ENCODE results near the gene FSTL3. TPM values are rescaled to one million over a fixed set of nuclear protein-coding genes. Genes with fewer than 3 reads are reported as not detected.

The FSTL3 gene
- total RNA-seq, 1 experiment from 2014 or later, result 7.8 TPM

DNA sequence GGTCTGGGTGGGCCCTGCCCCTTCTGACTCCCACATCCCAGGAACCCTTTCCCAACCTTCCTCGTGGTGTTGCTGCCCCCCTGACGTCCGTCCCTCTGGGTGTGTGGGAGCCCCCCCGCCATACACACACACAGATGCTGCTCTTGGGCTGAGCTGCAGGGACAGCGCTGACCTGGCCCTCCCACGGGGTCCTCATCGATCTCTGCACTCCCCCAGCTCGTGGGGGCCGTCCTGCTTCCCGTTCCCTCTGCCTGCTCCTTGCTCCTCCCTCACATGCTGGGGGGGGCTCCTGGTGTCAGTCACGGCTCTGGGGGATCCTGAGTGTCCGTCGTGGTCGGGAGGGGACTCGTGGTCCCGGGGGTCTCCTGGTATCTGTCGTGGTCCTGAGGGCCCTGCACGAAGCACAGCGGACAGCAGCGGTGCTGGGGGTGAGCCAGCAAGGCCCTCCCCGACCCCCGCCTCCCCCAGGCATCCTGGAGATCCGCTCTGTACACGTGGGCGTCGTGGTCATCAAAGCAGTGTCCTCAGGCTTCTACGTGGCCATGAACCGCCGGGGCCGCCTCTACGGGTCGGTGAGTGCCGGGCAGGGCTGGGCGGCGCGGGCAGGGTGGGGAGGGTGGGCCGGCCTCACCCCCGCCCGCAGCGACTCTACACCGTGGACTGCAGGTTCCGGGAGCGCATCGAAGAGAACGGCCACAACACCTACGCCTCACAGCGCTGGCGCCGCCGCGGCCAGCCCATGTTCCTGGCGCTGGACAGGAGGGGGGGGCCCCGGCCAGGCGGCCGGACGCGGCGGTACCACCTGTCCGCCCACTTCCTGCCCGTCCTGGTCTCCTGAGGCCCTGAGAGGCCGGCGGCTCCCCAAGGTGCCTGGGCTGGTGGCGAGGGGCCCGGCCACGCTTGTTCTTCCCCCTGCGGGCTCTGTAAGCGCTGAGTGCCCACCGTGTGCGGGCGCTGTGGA, 33.1 kb upstream of the FSTL3 start:
- no peak for DNase-seq (ENCODE audit: low read depth, low spot score)
- in situ Hi-C loops (cut with HindIII; ENCODE audit: low pct_unique_long_range_greater_than_20kb, low sequenced_read_pairs), result no loop called here

DNA sequence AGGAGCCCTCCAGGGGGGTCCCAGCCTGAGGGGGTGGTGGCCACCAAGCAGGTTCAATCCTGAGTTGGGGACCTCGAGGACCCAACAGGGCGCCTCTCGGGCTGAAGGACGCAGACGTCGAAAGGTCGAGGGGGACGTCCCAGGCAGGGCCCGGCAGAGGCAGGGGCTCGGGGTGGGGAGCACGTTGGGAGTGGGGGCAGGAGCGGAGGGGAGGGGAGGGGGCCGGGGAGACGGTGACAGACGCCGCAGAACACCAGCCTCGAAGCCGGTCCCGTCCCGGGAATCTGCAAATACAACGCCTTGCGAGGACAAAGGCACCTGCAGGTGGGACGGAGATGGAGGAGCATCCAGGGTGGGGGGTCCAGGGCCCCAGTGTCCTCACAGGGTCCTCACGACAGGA, 32.5 kb upstream of the FSTL3 start:
- in situ Hi-C loops (cut with HindIII; ENCODE audit: low pct_unique_long_range_greater_than_20kb, low sequenced_read_pairs), result no loop called here

GRCh38 chr19:644363-644762, 31.8 kb upstream of the FSTL3 start:
- DNase-seq (ENCODE audit: low read depth, low spot score), result no peak
- in situ Hi-C loops (cut with HindIII; ENCODE audit: low pct_unique_long_range_greater_than_20kb, low sequenced_read_pairs), result no loop called here

More for the DNA sequence above, 32.5 kb upstream of the FSTL3 start:
- no peak for DNase-seq (ENCODE audit: low read depth, low spot score)

DNA sequence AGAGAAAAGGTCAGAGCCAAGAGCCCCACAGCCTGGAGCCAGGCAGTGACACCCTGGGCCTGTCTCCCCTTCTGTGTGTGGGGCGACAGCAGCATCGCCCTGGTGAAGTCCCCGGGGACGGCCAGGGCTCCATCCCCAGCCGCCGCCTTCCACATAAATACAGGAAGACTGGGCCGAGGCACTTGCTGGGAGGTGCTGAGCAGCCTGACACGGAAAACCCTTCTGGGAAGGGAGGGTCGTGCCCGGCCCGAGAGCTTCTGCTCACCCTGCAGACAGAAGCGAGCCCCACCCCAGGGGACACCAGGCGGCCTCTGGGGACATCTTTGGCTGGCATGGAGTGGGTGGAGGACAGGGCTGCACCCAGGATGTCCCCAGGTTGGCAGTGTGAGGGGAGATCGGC, 31.4 kb upstream of the FSTL3 start:
- in situ Hi-C loops (cut with HindIII; ENCODE audit: low pct_unique_long_range_greater_than_20kb, low sequenced_read_pairs), result no loop called here
- no peak for DNase-seq (ENCODE audit: low read depth, low spot score)

GRCh38 chr19:645912-646778, 30.0 kb upstream of the FSTL3 start:
- no peak for DNase-seq (ENCODE audit: low read depth, low spot score)
- in situ Hi-C loops (cut with HindIII; ENCODE audit: low pct_unique_long_range_greater_than_20kb, low sequenced_read_pairs), result no loop called here

DNA sequence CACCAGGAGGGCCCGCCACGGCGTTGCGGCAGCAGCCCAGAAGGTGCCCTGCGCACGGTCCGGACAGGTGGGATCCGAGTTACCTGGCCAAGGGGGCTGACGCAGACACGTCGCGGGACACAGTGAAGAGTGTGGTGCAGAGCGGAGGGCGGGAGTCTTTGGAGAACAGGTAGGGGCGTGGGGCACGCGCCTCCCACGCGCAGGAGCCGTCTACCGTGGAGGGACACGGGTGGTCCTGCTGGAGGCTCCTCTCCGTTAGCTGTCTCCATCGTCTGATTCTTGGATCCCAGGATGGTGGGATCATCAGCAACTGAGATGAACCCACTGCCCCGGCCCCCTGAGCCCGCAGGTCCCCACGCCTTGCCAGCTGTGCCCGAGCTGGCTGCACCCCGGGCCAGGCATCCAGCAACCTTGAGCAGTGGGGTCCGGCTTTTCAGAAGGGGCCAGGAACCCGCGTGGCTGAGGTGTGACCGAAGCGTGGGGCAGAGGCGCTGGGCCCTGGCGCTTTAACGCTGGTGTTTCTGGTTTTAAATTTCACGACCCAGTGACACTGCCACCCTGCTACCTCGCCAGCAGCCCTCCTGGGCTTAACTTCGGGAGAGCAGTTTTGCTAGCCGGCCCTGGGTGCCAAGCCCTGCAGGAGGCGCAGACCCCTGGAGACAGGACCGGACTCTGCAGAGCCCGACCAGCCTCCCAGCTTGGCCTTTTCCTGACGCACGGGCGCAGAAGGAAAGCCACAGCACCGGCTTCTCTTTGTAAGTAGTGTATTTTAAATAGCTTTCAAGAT, 29.2 kb upstream of the FSTL3 start:
- DNase-seq (ENCODE audit: low read depth, low spot score), result no peak
- in situ Hi-C loops (cut with HindIII; ENCODE audit: low pct_unique_long_range_greater_than_20kb, low sequenced_read_pairs), result no loop called here

- in situ Hi-C loops (cut with HindIII; ENCODE audit: low pct_unique_long_range_greater_than_20kb, low sequenced_read_pairs), result no loop called here
- no peak for DNase-seq (ENCODE audit: low read depth, low spot score)
Observed at GRCh38 chr19:647566-648284, 28.5 kb upstream of the FSTL3 start.

- in situ Hi-C loops (cut with HindIII; ENCODE audit: low pct_unique_long_range_greater_than_20kb, low sequenced_read_pairs), result no loop called here
- DNase-seq (ENCODE audit: low read depth, low spot score), result no peak
Observed at GRCh38 chr19:648305-648704, 27.9 kb upstream of the FSTL3 start.

DNA sequence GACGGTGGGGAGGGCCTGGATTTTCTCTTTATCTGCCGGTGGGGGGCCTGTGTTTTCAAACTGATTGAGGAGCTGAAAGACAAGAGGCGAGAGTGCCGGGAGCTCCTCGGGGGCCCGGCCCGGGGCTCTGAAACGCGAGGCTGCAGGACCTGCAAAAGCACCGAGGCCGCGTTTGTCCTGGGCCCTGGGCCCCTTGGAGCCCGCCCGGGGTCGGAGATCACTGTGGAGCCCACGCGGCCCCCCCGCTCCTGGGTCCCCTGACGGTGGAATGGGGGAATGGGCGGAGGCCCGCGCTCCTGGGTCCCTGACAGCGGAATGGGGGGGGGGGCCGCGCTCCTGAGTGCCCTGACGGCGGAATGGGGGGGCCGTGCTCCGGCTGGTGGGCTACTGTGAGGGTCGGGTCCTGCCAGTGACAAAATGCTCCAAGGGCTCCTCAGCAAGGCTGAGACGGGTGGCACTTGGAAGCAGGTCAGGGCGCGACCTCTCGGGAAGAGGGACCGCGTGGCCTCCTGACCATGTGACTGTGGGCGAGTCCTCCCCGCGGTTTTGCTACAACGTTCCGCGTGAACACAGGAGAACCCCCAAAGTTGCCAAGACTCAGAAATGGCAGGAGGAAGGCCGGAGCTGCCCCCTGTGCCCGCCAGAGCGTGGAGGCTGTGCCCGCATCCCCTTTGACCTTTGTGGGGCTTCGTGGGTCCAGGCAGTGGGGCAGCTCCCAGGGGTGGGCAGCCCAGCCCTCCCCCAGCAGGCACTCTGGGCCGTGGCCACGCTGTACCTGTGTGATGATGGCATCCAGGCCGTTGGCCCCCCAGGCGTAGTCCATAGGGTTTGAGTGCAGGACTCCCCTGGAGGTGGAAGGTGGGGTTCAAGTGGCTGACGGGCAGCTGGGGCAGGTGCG, 27.0 kb upstream of the FSTL3 start:
- in situ Hi-C loops (cut with HindIII; ENCODE audit: low pct_unique_long_range_greater_than_20kb, low sequenced_read_pairs), result no loop called here
- DNase-seq (ENCODE audit: low read depth, low spot score), result no peak

DNA sequence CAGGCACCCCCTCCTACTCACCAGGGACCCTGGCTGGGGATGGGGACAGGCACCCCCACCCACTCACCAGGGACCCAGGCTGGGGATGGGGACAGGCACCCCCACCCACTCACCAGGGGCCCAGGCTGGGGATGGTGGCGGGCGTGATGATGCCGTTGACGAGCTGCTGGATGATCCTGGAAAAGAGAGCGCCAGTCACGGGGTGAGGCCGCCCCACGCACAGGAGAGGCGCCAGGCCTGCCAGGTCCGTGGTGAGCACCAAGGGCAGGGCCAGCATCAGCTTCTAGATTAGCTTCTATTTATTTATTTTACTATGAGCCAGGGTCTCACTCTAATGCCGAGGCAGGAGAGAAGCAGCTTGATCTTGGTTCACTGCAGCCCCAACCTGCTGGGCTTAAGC, 26.1 kb upstream of the FSTL3 start:
- no peak for DNase-seq (ENCODE audit: low read depth, low spot score)

DNA sequence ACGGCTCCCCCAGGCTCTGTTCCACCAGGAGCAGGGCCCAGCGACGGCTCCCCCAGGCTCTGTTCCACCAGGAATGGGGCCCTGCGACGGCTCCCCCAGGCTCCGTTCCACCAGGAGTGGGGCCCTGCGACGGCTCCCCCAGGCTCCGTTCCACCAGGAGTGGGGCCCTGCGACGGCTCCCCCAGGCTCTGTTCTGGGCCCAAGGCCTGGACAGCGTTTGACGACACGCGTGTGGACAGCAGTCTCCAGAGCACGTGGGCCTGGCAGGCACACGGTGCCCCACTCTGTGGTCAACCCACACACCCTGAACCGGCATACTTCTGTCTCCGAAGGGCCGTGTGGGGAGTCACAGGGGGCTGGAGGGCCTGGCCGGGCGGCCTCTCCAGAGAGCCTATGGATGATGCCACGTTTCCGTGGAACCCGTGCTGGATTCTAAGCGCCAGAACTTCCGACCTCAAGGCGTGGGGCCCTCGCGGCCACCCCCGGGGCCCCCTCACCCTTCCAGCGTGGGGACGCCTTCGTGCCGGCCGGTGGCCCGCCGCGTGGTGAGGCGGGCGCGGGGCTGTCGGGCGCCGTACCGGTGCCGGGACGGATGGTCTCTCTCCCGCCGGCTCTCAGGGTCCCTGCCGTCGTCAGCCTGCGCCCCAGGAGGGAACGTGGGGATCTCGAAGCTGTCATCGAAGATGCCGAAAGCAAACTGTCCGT, 24.9 kb upstream of the FSTL3 start:
- no peak for DNase-seq (ENCODE audit: low read depth, low spot score)
- in situ Hi-C loops (cut with HindIII; ENCODE audit: low pct_unique_long_range_greater_than_20kb, low sequenced_read_pairs), result no loop called here

More for the DNA sequence above, 26.1 kb upstream of the FSTL3 start:
- in situ Hi-C loops (cut with HindIII; ENCODE audit: low pct_unique_long_range_greater_than_20kb, low sequenced_read_pairs), result no loop called here

GRCh38 chr19:651991-652390, 24.2 kb upstream of the FSTL3 start:
- DNase-seq (ENCODE audit: low read depth, low spot score), result no peak
- in situ Hi-C loops (cut with HindIII; ENCODE audit: low pct_unique_long_range_greater_than_20kb, low sequenced_read_pairs), result no loop called here

GRCh38 chr19:652467-653389, 23.5 kb upstream of the FSTL3 start:
- in situ Hi-C loops (cut with HindIII; ENCODE audit: low pct_unique_long_range_greater_than_20kb, low sequenced_read_pairs), result no loop called here
- DNase-seq (ENCODE audit: low read depth, low spot score), result no peak

- in situ Hi-C loops (cut with HindIII; ENCODE audit: low pct_unique_long_range_greater_than_20kb, low sequenced_read_pairs), result no loop called here
Observed at GRCh38 chr19:653425-653824, 22.8 kb upstream of the FSTL3 start.

DNA sequence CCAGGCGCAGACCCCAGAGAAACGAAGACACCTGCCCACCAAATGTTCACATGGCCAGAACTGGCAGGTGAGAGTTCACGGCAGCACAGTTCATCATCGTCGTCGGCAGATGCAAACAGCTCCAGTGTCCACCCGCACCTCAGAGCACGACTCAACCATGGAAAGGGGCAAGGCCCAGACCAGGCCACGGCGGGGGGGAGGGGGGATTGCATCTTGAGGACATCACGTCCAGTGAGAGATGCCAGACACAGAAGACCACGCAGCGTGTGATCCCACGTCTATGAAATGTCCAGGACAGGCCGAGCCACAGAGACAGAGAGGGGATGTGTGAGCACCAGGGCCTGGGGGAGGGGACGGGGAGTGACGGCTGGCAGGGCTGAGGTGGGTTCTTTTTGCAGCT, 20.5 kb upstream of the FSTL3 start:
- in situ Hi-C loops (cut with HindIII; ENCODE audit: low pct_unique_long_range_greater_than_20kb, low sequenced_read_pairs), result no loop called here

More at GRCh38 chr19:653425-653824, 22.8 kb upstream of the FSTL3 start:
- DNase-seq (ENCODE audit: low read depth, low spot score), result no peak

More for the DNA sequence above, 20.5 kb upstream of the FSTL3 start:
- DNase-seq (ENCODE audit: low read depth, low spot score), result no peak

Data from SK-MEL-5 (cell line).